Heart left ventricle (tissue), 16 donors: ENCODE results near the gene HMG20B. TPM values are rescaled to one million over a fixed set of nuclear protein-coding genes. Genes with fewer than 3 reads are reported as not detected.

Experiments
- ATAC-seq, 4 donors: fragments of 200-7000 bp; cut with Tn5 transposase; one replicate each; pipeline ENCODE4 v1.9.1; 2020 to 2022; ENCODE audit warnings: moderate library complexity in 4 of 4, mild to moderate bottlenecking in 3 of 4, moderate number of reproducible peaks in 1 of 4
- DNase-seq, 5 donors: peaks; one replicate each; pipeline ENCODE4 v3.0.0-alpha.2; 2020
- H3K27ac ChIP-seq, 12 donors: fragments of 200-600 bp; sonication (generic) in 4 of 12; one replicate each; pipeline versions ENCODE4 v1.5.0 to v1.8.0; 2016 to 2022; ENCODE audit warnings: mild to moderate bottlenecking in 2 of 12
- H3K27me3 ChIP-seq, 9 donors: fragments of 200-600 bp; sonication (generic) in 2 of 9; one replicate each; pipeline versions ENCODE4 v1.5.1 to v1.8.0; 2016 to 2022; ENCODE audit warnings: mild to moderate bottlenecking in 3 of 9
- H3K36me3 ChIP-seq, 9 donors: fragments of 200-600 bp; sonication (generic) in 2 of 9; one replicate each; pipeline versions ENCODE4 v1.5.0 to v1.8.0; 2018 to 2022; ENCODE audit warnings: mild to moderate bottlenecking in 2 of 9
- H3K4me1 ChIP-seq, 12 donors: fragments of 200-600 bp; sonication (generic) in 4 of 12; one replicate each; pipeline versions ENCODE4 v1.5.0 to v1.8.0; 2016 to 2022; ENCODE audit warnings: mild to moderate bottlenecking in 3 of 12
- H3K4me3 ChIP-seq, 12 donors: fragments of 200-600 bp; sonication (generic) in 4 of 12; one replicate each; pipeline versions ENCODE4 v1.5.0 to v1.8.0; 2017 to 2022; ENCODE audit warnings: mild to moderate bottlenecking in 9 of 12, moderate library complexity in 4 of 12
- H3K9me3 ChIP-seq, 12 donors: fragments of 200-600 bp; sonication (generic) in 4 of 12; one replicate each; pipeline versions ENCODE4 v1.5.0 to v1.8.0; 2016 to 2022; ENCODE audit warnings: mild to moderate bottlenecking in 1 of 12
- CTCF ChIP-seq, 12 donors: fragments of 200-600 bp; sonication (generic) in 4 of 12; IDR thresholded peaks; one replicate each; pipeline versions ENCODE4 v1.5.0 to v1.8.0; 2018 to 2022; ENCODE audit warnings: antibody characterized with exemption in 12 of 12, mild to moderate bottlenecking in 5 of 12
- POLR2A ChIP-seq, 2 donors: fragments of 450-650 bp; IDR thresholded peaks; one replicate each; pipeline ENCODE4 v1.6.1; 2017; ENCODE audit warnings: antibody characterized with exemption in 2 of 2, mild to moderate bottlenecking in 2 of 2, moderate library complexity in 2 of 2
- WGBS, 4 donors: extraction: QIAGEN DNeasy Blood & Tissue Kit in 2 of 4; methylation state at CpG; one replicate each; pipeline versions ENCODE4 v1.1.5 to v1.1.7; 2013 to 2018; 5-methylcytosine and 5-hydroxymethylcytosine counted together
- intact Hi-C, 10 donors: fragments of 100-400 bp; cut with DNase I; formaldehyde crosslinking; loops; one replicate each; pipeline versions ENCODE4 v1.11.1 to v1.14.2; 2022
- polyA plus RNA-seq, 2 donors: library from polyadenylated mRNA; stranded (reverse); fragments of 200-250 nt; gene quantifications; one replicate each; pipeline ENCODE4 v1.2.3, GENCODE V29; 2013
- total RNA-seq, 9 donors: library from RNA; depleted of rRNA in 2 of 9; stranded (reverse); fragments of >200 nt in 2 of 9; fragmentation: NEBNext Ultra II Directional in 3 of 9; extraction: Animal tissue kit (Norgen Biotek cat#: 25700) in 3 of 9; gene quantifications; one replicate each; pipeline versions ENCODE4 v1.1.0 to v1.2.4, GENCODE V29; 2016 to 2023
- donor health status: ischemic (EF 13 %, LVEDD 7.1; RV severe dilation, severe dysfunction).
- donor health status: healthy with polysubstance abuse.
- donor health status: DM: no; HTN: yes; CAD: no.
- donor health status: DM: no; HTN: no; CAD: no.
- donor health status: ischemic (EF 25% LVEDD 6.9; RV normal size, moderate dysfunction).
- donor health status: ischemic (EF 25% LVEDD 5.7; RV mildly dilated, moderate dysfunction).
- donor health status: healthy.
- donor health status: DM: yes; HTN: yes; CAD: no.
- donor health status: ischemic (EF 35%, LVEDD 5.7; RV mildly dilated, moderate dysfunction).
- donor health status: nonischemic (EF 11% LVEDD 7.7; RV severe dilation, severe dysfunction).
- donor health status: DM: yes; HTN: yes; CAD: no.
- donor health status: PGD.
- donor health status: ischemic (EF 29% LVEDD 5.4; RV normal size, mild dysfunction).
- donor health status: nonischemic (EF 23%, LVEDD 6.1; RV moderate dilation, normal function).

The HMG20B gene
- total and polyA plus RNA-seq, 11 donors, result 24.8 to 68.6 (median 42.1) TPM

- 92 to 93% (median 93%) methylated on average over 22 to 34 of the region's 34 CpGs for WGBS, 4 donors
- Histone ChIP-seq H3K4me1 (peaks cover 0 to 28% (median 19%) of the 10 kb centered on the region in 12 donors), H3K4me3 (no peak overlapping the region), H3K9me3 (no peaks in the 10 kb centered on the region), H3K36me3 (peaks cover 0 to 43% (median 16%) of the 10 kb centered on the region in 9 donors), H3K27me3 (no peaks in the 10 kb centered on the region), H3K27ac (no peak overlapping the region)
- TF ChIP-seq POLR2A (IDR thresholded peaks at IDR 0.05) (no peak), CTCF (IDR thresholded peaks at IDR 0.05) (no peak)
- ATAC-seq, result no peak
- intact Hi-C loops, result no loop called here
- DNase-seq, result no peak
Measured at GRCh38 chr19:3623716-3624115, 51.0 kb downstream of the HMG20B start.

- H3K27me3 ChIP-seq, result no peaks in the 10 kb centered on the region
- peak overlapping the region; percentile 77 to 100 (median 94) for H3K27ac ChIP-seq
- DNase-seq (no peak), ATAC-seq (peak in 1 of 4 donors; percentile 2)
- peaks cover 0 to 28% (median 19%) of the 10 kb centered on the region in 12 donors for H3K4me1 ChIP-seq
- TF ChIP-seq CTCF (IDR thresholded peaks at IDR 0.05) (no peak), POLR2A (IDR thresholded peaks at IDR 0.05) (no peak)
- 0 to 2% (median 1%) methylated on average over 21 of the region's 21 CpGs for WGBS, 4 donors
- intact Hi-C loops, result loop anchor here in 1 of 10 donors (2.0 kb wide), 1 partner anchor 53 kb away; the partner anchor contains the start of gene HMG20B
- H3K4me3 ChIP-seq, result peak overlapping the region; percentile 78 to 100 (median 88)
- H3K36me3 ChIP-seq, result peaks cover 0 to 31% (median 16%) of the 10 kb centered on the region in 9 donors
- no peaks in the 10 kb centered on the region for H3K9me3 ChIP-seq
Measured at GRCh38 chr19:3625996-3626472, 53.3 kb downstream of the HMG20B start.

GRCh38 chr19:3626473-3627350 lies 54.0 kb downstream of the HMG20B start, which contains the start of gene CACTIN:
CACTIN (minus strand) TSS chr19:3626790; CDS start chr19:3626762, 28 bp downstream.
- no peaks in the 10 kb centered on the region for H3K27me3 ChIP-seq
- 0% methylated on average over 46 to 80 of the region's 80 CpGs for whole genome bisulfite sequencing, 4 donors
- H3K27ac ChIP-seq, result peak within 1 kb of the TSS; percentile 77 to 100 (median 94)
- intact Hi-C loops, result loop anchor here in 1 of 10 donors (2.0 kb wide), 1 partner anchor 54 kb away; the partner anchor contains the start of gene HMG20B
- H3K9me3 ChIP-seq, result no peaks in the 10 kb centered on the region
- DNase-seq (peak; percentile 98 to 100 (median 99)), ATAC-seq (peak; percentile 98 to 99 (median 98))
- H3K4me3 ChIP-seq, result peak within 1 kb of the TSS; percentile 78 to 100 (median 88)
- H3K36me3 ChIP-seq, result peaks cover 0 to 31% (median 12%) of the 10 kb centered on the region in 9 donors
- peaks cover 0 to 28% (median 19%) of the 10 kb centered on the region in 12 donors for H3K4me1 ChIP-seq
- TF ChIP-seq POLR2A (IDR thresholded peaks at IDR 0.05) (peak in 1 of 2 donors; percentile 80), CTCF (IDR thresholded peaks at IDR 0.05) (peak in 1 of 12 donors; percentile 17)

GRCh38 chr19:3627351-3627723 lies 54.6 kb downstream of the HMG20B start:
- H3K4me3 ChIP-seq, result peak overlapping the region in 9 of 12 donors; percentile 16 to 100 (median 88)
- no peak for TF ChIP-seq CTCF (IDR thresholded peaks at IDR 0.05)
- no peak for TF ChIP-seq POLR2A (IDR thresholded peaks at IDR 0.05)
- DNase-seq (no peak), ATAC-seq (no peak)
- no peaks in the 10 kb centered on the region for H3K9me3 ChIP-seq
- no peaks in the 10 kb centered on the region for H3K27me3 ChIP-seq
- peaks cover 0 to 28% (median 19%) of the 10 kb centered on the region in 12 donors for H3K4me1 ChIP-seq
- H3K27ac ChIP-seq, result peak overlapping the region in 10 of 12 donors; percentile 85 to 100 (median 94)
- intact Hi-C loops, result loop anchor here in 1 of 10 donors (2.0 kb wide), 1 partner anchor 55 kb away; the partner anchor contains the start of gene HMG20B
- 58 to 64% (median 62%) methylated on average over 7 of the region's 7 CpGs for WGBS, 4 donors
- peaks cover 0 to 31% (median 13%) of the 10 kb centered on the region in 9 donors for H3K36me3 ChIP-seq
